ENCODE data around the gene LYPD6B.
"Not testable (repeated sequence)": the region's sequence is repeated elsewhere in the genome, so short reads cannot be mapped to it uniquely, and the experiment has no call there.

GRCh38 chr2:149256877-149257276 lies 218.4 kb downstream of the LYPD6B start:
- TF ChIP-seq CTCF (IDR thresholded peaks at IDR 0.05; ENCODE audit: low read length); EZH2 (optimal IDR thresholded peaks at IDR 0.05; ENCODE audit: low read depth, low read length): not testable (repeated sequence)
